ENCODE measurements around the gene CYP4A22.
"Not testable (repeated sequence)": the region's sequence is repeated elsewhere in the genome, so short reads cannot be mapped to it uniquely, and the experiment has no call there.

CYP4A22 gene

GRCh38 chr1:47186267-47187185 is 49.3 kb downstream of the CYP4A22 start:
- DNase-seq: no peak

GRCh38 chr1:47187231-47187925 is 50.1 kb downstream of the CYP4A22 start:
- DNase-seq: no peak

GRCh38 chr1:47187926-47188250 is 50.6 kb downstream of the CYP4A22 start:
- DNase-seq: no peak

- no peak for DNase-seq
Measured at GRCh38 chr1:47188791-47189785, 51.8 kb downstream of the CYP4A22 start.

GRCh38 chr1:47189844-47190508 is 52.7 kb downstream of the CYP4A22 start, which contains the start of gene PDZK1IP1:
TSS of gene PDZK1IP1 (minus strand) at chr1:47190036. CDS start at chr1:47189932, 104 bp downstream.
- no peak for DNase-seq

GRCh38 chr1:47190509-47190855 is 53.2 kb downstream of the CYP4A22 start:
- no peak for DNase-seq

GRCh38 chr1:47190857-47191256 is 53.6 kb downstream of the CYP4A22 start:
- DNase-seq: no peak

- no peak for DNase-seq
Measured at GRCh38 chr1:47191940-47192457, 54.8 kb downstream of the CYP4A22 start.

GRCh38 chr1:47192458-47193384 is 55.5 kb downstream of the CYP4A22 start:
- DNase-seq: no peak

- not testable (repeated sequence) for DNase-seq
Measured at GRCh38 chr1:47193496-47193895, 56.3 kb downstream of the CYP4A22 start.

- no peak for DNase-seq
Measured at GRCh38 chr1:47194311-47194710, 57.1 kb downstream of the CYP4A22 start.

GRCh38 chr1:47195981-47196380 is 58.7 kb downstream of the CYP4A22 start:
- not testable (repeated sequence) for DNase-seq

- DNase-seq: no peak
Measured at GRCh38 chr1:47196622-47197021, 59.4 kb downstream of the CYP4A22 start.

GRCh38 chr1:47198214-47198613 is 61.0 kb downstream of the CYP4A22 start:
- no peak for DNase-seq

Data from SIG-M5 (cell line).